Inflammatory macrophage treated with lipopolysaccharide for 1 hour (primary cell): Measurements from ENCODE around the gene SLC7A9.
"Not testable (repeated sequence)": the region's sequence is repeated elsewhere in the genome, so short reads cannot be mapped to it uniquely, and the experiment has no call there.

Experiments used
- DNase-seq, 2 donors: peaks; one replicate each; pipeline ENCODE4 v3.0.0-alpha.2; 2020 to 2022

SLC7A9 gene

DNA sequence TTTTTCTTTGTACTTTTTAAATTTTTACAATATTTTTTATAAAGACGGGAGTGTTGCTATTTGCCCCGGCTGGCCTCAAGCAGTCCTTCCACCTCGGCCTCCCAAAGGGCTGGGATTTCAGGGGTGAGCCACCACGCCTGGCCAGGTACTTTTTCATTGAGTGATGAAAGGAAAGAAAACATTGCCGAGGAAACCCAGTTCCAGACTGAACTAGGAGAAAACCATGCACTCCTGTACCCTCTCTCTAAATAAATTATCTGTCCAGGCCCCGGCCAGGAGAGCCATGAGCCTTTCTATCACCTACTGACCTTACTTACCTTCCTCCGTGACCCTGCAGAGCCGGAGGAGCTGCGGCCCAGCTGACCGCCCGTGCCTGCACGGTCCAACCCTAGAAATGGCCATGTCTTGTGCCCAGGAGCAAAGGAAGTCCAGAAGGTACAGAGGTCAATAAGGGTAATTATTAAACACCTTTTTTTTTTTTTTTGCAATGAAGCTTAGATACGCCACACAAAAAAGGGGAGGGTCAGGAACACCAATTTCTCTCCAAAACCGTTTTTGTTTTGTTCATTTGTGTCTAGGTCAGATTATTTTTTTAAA lies at the start of gene SLC7A9:
Gene SLC7A9, minus strand, starts transcription at position 399 of the 597 bp plus-strand sequence. CDS start 1,233 bp downstream, outside the sequence.
- no peak for DNase-seq

DNA sequence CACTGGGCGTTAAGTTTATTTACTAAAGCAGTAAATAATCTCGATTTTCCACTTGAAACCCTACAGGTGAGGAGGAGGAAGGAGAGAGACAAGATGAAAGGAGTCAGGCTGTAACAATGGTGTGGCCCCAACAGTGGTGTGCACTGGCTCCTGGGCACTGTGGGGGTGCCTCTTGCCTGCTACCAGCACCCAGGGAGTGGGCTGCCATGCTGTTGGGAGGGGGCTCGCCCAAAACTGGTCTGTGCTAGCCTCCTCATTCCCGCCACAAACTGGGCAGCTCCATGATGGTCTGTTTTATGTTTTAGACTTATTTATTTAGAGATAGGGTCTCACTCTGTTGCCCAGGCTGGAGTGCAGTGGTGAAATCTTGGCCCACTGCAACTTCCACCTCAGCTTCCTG lies 49.8 kb upstream of the SLC7A9 start:
- no peak for DNase-seq

DNA sequence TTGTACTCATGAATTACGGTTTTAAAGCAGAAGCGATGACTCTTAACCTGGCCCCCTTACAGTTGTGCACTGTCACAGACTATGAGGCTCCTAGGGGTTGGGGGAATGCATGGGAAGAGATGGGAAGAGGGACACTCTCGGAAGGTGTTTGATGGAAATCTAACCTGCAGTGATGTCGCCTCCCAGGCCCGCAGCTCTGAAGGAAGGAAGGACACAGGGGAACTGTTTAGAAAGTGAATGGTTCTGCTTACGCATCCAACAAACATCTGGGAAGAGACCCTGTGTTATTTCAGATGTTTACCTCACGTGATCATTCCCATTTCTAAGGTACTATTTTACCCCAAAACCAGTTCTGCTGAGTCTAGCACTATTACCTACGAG lies 48.0 kb upstream of the SLC7A9 start:
- no peak for DNase-seq

- no peak for DNase-seq
Measured at GRCh38 chr19:32916969-32917615, 47.5 kb upstream of the SLC7A9 start.

DNA sequence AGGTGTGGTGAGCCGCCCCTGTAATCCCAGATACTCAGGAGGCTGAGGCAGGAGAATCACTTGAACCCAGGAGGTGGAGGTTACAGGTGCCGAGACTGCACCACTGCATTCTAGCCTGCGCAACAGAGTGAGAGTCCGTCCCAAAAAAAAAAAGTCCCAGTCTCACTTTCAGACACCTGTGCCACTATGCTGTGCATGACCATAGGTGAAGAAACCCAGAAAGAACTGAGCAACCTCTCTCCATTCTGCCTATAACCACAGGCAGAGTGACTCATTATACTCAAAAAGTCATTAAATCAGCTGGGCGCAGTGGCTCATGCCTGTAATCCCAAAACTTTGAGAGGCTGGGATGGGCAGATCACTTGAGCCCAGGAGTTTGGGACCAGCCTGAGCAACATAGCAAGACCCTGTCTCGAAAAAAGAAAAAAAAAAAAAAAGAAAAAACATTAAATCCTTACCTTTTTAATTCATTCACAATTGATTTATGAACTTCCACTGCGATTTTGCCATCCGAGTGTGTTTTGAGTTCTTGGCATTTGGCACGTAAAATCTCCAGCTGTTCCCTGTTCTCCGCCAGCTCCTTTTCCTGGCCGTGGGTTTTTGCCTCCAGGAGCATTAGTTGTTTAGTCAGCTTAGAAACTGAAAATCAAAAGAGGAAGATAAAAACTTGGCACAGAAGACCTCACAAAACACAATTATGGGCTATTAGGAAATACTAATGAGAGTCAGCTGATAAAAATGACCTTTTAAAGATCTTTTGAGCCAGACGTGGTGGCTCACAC lies 45.5 kb upstream of the SLC7A9 start:
- DNase-seq, result no peak

GRCh38 chr19:32911467-32911866 lies 41.9 kb upstream of the SLC7A9 start:
- DNase-seq, result no peak

GRCh38 chr19:32910874-32911273 lies 41.3 kb upstream of the SLC7A9 start:
- no peak for DNase-seq

DNA sequence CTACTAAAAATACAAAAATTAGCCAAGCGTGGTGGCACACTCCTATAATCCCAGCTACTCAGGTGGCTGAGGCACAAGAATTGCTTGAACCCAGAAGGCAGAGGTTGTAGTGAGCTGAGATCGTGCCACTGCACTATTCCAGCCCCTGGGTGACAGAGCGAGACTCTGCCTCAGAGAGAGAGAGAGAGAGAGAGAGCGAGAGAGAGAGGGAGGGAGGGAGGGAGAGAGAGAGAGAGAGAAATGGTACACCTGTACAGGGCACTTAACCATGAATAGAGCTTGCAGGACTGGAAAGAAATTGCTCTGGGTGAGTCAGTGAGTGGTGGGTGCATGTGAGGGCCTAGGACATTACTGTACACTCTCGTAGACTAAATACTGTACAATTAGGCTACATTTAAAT lies 40.5 kb upstream of the SLC7A9 start:
- DNase-seq, result no peak

DNA sequence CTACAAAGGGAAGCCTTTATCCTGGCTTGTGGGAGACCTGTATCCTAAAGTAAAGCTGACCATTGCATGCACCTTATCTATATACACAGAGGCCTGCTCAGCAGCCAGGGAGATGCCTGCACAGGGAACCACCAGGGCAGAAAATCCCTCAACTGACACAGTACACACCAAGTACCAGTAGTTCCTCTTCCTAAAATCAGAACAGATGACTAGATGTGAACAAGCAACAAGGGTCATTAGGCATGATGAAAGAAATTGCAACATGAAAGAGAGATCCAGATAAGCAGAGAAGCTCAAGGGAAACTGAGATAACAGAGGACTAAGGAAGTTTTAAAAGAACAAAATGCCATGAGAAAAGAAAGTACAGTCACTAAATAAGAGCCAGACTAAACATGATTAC lies 39.7 kb upstream of the SLC7A9 start:
- DNase-seq, result peak; percentile 9 to 15

DNA sequence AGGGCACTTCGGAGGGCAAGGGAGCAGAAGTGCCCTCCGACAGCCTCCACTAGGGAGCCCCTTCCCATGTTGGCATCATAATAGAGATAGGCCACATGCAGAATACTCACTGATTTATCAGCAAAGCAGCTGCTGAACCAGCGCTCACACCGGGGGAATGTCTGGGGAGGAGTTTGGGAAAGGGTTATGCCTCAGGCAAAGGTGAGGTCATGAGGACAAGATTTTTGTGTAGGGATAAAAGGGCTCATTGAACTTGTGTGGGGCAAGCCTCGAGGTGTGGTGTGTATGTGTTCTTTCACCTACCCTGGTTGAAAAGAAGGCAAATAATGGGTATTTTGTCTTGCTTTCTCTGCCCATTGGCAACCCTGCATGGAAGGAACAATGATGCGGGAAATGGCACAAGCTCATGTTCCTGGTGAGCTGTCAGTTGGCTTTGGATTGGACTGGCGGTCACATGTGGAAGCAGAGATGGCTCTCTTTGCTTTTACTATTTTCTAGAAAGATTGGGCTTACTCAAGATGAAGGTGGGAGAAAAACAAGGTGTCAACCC lies 39.1 kb upstream of the SLC7A9 start:
- no peak for DNase-seq

- no peak for DNase-seq
Measured at GRCh38 chr19:32902448-32902847, 32.9 kb upstream of the SLC7A9 start.

DNA sequence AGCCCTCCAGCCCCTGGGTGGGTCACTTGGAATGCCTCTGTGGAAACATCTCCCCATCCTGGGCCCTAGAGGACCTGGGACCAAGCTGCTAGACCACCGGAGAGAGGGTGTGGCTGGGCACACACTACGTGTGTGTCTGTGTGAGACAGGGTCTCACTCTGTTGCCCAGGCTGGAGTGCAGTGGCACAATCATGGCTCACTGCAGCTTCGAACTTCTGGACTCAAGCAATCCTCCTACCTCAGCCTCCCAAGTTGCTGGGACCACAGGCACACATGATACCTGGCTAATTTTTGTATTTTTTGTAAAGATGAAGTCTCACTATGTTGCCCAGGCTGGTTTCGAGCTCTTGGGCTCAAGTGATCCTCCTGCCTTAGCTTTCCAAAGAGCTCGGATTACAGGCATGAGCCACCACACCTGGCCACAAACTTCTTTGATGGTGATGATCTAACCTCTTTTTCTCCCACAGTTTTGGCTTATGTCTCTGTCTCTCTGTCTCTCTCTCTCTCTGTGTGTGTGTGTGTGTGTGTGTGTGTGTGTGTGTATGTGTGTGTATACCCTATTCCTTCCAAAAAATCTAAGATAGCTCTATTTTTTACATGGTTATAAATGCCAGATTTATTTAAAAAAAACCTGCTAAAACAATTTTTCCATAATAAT lies 32.1 kb upstream of the SLC7A9 start:
- DNase-seq, result no peak

DNA sequence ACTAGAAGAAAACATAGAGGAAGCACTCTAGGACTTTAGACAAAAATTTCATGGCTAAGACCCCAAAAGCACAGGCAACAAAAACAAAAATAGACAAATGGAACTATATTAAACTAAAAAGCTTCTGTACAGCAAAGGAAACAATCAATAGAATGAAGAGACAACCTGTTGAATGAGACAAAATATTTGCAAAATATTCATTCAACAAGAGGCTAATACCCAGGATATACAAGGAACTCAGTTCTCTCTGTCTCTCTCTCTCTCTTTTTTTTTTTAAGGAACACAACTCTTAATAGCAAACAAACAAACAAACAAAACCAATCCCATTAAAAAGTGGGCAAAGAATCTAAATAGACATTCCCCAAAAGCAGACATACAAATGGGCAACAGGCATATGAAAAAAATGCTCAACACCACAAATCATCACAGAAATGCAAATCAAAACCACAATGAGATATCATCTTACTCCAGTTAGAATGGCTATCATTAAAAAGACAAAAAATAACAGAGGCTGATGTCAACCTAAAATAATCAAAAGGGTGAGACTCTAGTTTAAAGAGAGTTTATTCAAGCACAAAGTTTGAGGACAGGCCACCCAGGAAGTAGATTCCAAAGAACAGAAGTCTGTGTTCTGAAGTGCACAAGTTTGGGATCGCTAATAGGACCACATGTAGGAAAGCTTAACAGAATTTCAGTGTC lies 27.1 kb upstream of the SLC7A9 start:
- no peak for DNase-seq

DNA sequence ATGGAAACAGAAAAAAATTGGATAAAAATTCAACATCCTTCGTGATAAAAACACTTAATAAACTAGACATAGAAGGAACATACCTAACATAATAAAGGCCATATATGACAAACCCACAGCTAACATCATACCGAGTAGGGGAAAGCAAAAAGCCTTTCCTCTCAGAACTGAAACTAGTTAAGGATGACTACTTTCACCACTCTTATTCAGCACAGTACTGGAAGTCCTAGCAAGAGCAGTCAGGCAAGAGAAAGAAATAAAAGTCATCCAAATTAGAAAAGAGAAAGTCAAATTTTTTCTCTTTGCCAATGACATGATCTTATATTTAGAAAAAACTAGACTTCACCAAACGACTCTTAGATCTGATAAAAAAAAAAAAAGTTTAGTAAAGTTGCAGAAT lies 25.8 kb upstream of the SLC7A9 start:
- DNase-seq, result no peak

DNA sequence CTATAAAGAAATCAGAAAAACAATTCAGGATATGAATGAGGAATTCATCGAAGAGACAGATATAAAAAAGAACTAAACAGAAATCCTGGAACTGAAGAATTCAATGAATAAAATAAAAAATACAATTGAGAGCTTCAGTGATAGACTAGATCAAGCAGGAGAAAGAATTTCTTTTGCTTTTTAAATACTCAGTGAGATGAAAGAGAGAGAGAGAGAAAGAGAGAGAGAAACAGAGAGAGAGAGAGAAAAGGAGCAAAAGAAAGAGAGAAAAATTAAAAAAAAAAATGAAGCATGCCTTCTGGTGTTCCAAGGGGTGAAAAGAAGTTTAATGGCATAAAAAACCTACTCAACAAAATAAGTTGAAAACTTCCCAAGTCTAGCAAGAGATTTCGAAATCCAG lies 22.0 kb upstream of the SLC7A9 start:
- DNase-seq, result no peak

DNA sequence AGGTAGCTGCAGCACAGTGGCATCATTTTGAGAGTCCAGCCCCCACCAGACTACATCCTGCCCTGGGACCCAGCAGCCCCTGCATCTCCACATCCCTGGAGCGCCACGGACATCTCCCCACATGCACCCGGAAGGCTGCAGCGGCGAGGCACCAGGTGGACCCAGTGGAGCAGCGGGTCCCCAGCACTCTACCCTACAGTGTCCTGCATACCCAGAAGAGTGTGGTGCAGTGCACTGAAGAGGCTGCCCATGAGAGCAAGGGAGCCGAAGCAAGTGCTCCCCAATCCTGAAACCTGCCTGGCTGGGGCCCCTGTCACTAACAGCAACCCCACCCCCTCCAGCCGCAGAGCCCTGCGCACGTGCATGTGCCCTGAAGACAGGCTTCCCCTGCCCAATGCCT lies 21.3 kb upstream of the SLC7A9 start:
- no peak for DNase-seq

DNA sequence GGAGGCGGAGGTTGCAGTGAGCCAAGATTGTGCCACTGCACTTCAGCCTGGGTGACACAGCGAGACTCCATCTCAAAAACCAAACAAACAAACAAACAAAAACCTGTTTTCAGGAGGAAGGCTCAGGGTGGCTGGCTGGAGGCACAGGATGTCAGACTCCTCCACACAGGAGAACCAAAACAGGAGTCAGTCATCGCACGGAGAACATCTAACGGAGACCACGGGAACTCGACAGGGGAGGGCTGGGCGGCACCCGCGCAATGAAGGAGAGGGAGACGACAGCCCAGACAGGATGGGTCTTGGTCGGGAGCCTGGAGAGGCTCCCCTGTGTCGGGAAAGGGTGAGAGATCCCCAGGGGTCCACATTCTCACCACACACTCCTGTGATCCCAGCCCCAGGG lies 20.8 kb upstream of the SLC7A9 start:
- DNase-seq, result no peak

GRCh38 chr19:32889137-32889934 lies 19.8 kb upstream of the SLC7A9 start:
- no peak for DNase-seq

DNA sequence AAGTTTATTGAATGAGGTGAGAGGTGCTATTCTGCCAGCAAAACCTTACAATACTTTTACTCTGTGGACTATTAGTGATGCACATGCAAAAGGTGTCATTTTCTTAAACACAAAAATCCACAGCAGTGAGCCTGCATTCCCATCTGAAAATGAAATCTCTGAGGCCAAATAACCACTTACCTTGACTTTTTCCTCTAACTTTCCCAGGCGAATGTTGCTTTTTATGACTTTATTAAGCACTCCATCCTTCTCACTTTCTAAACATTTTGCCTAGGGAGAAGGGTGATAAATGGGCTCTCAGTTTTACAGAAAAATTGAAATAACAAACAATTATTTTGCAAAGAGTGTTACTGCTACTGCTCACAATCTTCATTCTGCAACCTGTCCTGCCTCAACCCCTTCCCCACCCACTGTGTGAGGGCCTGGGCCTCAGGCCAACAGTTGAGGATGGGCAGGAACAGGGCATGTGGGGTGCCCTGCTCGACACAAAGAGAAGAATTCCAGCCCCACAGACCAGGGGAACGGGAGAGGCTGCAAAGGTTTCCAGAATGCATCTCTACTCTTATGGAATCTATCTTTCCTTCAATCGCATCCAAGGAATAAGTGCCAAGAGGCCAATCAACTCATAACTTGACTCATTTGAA lies 18.1 kb upstream of the SLC7A9 start:
- DNase-seq, result no peak

DNA sequence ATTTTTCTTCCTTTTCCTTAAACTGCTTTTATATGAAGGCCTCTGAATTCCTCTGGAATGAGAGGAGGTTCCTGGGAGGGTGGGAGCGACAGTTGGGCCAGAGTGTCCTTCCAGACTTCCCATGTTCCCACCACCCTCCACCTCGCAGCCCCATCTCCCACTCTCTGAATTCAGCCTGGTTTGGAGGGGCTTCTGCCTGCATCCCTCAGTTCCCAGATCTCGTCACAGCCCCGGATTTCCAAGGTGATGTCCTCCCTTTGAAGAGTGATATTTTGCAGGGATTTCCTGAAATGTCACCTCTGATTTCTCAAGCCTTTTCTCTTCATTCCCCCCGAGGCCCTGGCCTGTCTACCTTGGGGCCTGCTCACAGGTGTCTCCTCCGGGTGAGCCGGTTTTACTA lies 16.7 kb upstream of the SLC7A9 start:
- DNase-seq, result no peak

DNA sequence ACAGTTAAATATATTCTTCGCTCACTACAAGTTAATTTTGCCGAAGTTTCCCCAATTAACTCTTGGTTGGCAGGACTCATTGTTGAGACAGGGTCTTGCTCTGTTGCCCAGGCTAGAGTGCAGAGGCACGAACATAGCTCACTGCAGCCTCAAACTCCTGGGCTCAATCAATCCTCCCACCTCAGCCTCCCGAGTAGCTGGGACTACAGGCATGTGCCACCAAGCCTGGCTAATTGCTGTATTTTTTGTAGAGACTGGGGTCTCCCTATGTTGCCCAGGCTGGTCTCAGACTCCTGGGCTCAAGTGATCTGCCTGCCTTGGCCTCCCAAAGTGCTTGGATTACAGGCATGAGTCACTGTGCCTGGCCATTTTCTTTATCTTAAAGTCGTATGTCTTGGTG lies 15.7 kb upstream of the SLC7A9 start:
- DNase-seq, result not testable (repeated sequence)
